Stomach (tissue), 19 donors: ENCODE data around the gene CDY2B. TPM values are rescaled to one million over a fixed set of nuclear protein-coding genes. Genes with fewer than 3 reads are reported as not detected.
"Not testable (repeated sequence)": the region's sequence is repeated elsewhere in the genome, so short reads cannot be mapped to it uniquely, and the experiment has no call there.

Source experiments
- DNase-seq, 2 donors: peaks; one replicate each; pipeline versions ENCODE4 v3.0.0 to v3.0.0-alpha.2; 2013 to 2019
- H3K27ac ChIP-seq, 5 donors: fragments of 200-600 bp in 4 of 5; sonication (generic) in 4 of 5; one replicate each; pipeline ENCODE4 v1.5.1; 2013 to 2019; ENCODE audit warnings: mild to moderate bottlenecking in 1 of 5, moderate library complexity in 1 of 5
- H3K27me3 ChIP-seq, 3 donors: fragments of 200-600 bp; sonication (generic); one replicate each; pipeline ENCODE4 v1.5.1; 2017 to 2019; ENCODE audit warnings: mixed run types in 1 of 3
- H3K36me3 ChIP-seq, 4 donors: fragments of 200-600 bp; sonication (generic); 1 replicate in 3 of 4; 2 replicates in 1 of 4; pipeline ENCODE4 v1.5.1; 2016 to 2019
- H3K4me1 ChIP-seq, 4 donors: fragments of 200-600 bp; sonication (generic); one replicate each; pipeline ENCODE4 v1.5.1; 2016 to 2019
- H3K4me3 ChIP-seq, 4 donors: fragments of 200-600 bp; sonication (generic) in 3 of 4; one replicate each; pipeline ENCODE4 v1.5.1; 2016 to 2019; ENCODE audit warnings: mild to moderate bottlenecking in 1 of 4
- H3K9me3 ChIP-seq, 4 donors: fragments of 200-600 bp; sonication (generic); one replicate each; pipeline ENCODE4 v1.5.1; 2016 to 2019
- WGBS, 5 donors: extraction: QIAGEN DNeasy Blood & Tissue Kit in 3 of 5; methylation state at CpG; one replicate each; pipeline versions ENCODE4 v1.1.5 to v1.1.7; 2013 to 2018; 5-methylcytosine and 5-hydroxymethylcytosine counted together
- intact Hi-C: fragments of 100-400 bp; cut with DNase I; formaldehyde crosslinking; loops from one replicate; pipeline ENCODE4 v1.15.1; 2023; ENCODE audit warnings: low total_unique reads
- long read RNA-seq, 10 donors: transcript quantifications; one replicate each; lab custom pipeline, GENCODE V29; 2026
- polyA plus RNA-seq, 3 donors: library from polyadenylated mRNA; stranded (reverse); fragments of 200-250 nt; gene quantifications; one replicate each; pipeline ENCODE4 v1.2.3, GENCODE V29; 2013
- total RNA-seq, 5 donors: library from RNA; depleted of rRNA; stranded (reverse); fragments of >200 nt; gene quantifications; one replicate each; pipeline versions ENCODE4 v1.1.0 to v1.2.3, GENCODE V29; 2014 to 2016
- donor health status: healthy with polysubstance abuse.
- donor health status: Bipolar disorder and iron deficiency.
- donor health status: healthy.

The CDY2B gene, protein sequence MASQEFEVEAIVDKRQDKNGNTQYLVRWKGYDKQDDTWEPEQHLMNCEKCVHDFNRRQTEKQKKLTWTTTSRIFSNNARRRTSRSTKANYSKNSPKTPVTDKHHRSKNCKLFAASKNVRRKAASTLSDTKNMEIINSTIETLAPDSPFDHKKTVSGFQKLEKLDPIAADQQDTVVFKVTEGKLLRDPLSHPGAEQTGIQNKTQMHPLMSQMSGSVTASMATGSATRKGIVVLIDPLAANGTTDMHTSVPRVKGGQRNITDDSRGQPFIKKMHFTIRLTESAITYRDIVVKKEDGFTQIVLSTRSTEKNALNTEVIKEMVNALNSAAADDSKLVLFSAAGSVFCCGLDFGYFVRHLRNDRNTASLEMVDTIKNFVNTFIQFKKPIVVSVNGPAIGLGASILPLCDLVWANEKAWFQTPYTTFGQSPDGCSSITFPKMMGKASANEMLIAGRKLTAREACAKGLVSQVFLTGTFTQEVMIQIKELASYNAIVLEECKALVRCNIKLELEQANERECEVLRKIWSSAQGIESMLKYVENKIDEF
- not detected for total RNA-seq
- not detected for polyA plus RNA-seq
- long read RNA-seq, donor 1: 0 reads
- long read RNA-seq, donor 2: 0 reads
- long read RNA-seq, donor 3: 0 reads
- long read RNA-seq, donor 4: 0 reads
- long read RNA-seq, donor 5: 0 reads
- long read RNA-seq, donor 6: 0 reads
- long read RNA-seq, donor 7: 0 reads
- long read RNA-seq, donor 8: 0 reads
- long read RNA-seq, donor 9: 0 reads
- long read RNA-seq, donor 10: 0 reads

DNA sequence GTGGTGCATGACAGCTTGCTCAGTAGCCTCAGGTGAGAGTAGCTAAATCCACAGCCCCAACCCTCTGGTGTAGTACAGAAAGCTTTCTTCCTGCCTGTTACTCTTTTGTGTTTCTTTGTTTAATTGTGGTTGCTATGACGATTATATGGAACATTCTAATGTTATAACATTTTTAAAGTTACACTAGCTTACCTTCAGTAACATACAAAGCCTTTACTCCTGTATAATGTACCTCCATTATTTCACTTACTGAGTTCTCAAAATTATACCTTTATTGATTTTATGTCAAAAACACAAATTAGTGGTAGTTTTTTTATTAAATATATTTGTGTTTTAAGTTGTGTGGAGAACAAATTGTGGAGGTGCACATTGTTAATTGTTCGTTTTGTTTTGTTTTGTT lies at the start of gene CDY2B:
Gene CDY2B, minus strand, starts transcription at position 101 of the 400 bp plus-strand sequence. CDS start 328 bp downstream, outside the sequence.
- H3K4me3 ChIP-seq, H3K36me3 ChIP-seq, H3K9me3 ChIP-seq, H3K4me1 ChIP-seq, DNase-seq, H3K27me3 ChIP-seq, H3K27ac ChIP-seq, intact Hi-C loops: not testable (repeated sequence)
- 0% methylated on average over 1 of the region's 2 CpGs; no CpG with 5 or more reads in 4 of the 5 donors for WGBS, 5 donors

DNA sequence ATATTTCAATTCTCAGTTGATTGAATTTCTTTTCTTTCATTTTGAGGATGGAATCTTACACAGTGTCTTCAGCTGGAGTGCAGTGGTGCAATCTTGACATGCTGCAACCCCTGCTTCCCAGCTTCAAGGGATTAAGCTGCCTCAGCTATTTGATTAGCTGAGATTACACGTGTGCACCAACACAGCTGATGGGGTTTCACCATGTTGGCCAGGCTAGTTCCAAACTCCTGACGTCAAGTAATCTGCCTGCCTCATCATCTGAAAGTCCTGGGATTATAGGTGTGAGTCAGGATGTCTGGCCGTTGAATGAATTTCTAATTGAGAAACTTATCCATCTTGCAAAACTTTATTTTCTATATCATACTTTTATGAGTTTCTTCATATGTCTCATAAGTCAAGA lies 28.0 kb upstream of the CDY2B start:
- DNase-seq, H3K27ac ChIP-seq, intact Hi-C loops, H3K36me3 ChIP-seq, H3K4me1 ChIP-seq, H3K9me3 ChIP-seq, H3K4me3 ChIP-seq, H3K27me3 ChIP-seq: not testable (repeated sequence)
- WGBS, 5 donors: no CpG with 5 or more reads among the region's 3 CpGs

DNA sequence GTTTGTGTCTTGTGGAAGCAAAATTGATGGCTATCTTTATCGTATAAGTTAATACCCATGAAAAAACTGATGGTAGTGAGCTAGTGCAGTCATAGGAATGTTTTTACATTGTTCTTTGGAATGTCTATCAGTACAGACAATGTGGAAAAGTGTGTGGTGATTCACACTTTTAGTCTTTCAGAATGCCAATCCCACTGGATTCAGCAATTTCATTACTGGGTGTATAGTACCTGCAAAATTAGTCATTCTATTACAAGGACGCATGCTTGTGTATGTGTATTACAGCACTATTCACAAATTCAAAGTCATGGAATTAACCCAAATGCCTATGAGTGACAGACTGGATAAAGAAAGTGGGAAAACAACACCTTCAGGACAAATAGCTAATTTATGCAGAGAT lies 27.3 kb upstream of the CDY2B start:
- WGBS, 5 donors: no CpG with 5 or more reads among the region's 2 CpGs
- H3K36me3 ChIP-seq, H3K9me3 ChIP-seq, H3K27ac ChIP-seq, DNase-seq, H3K27me3 ChIP-seq, H3K4me3 ChIP-seq, intact Hi-C loops, H3K4me1 ChIP-seq: not testable (repeated sequence)

DNA sequence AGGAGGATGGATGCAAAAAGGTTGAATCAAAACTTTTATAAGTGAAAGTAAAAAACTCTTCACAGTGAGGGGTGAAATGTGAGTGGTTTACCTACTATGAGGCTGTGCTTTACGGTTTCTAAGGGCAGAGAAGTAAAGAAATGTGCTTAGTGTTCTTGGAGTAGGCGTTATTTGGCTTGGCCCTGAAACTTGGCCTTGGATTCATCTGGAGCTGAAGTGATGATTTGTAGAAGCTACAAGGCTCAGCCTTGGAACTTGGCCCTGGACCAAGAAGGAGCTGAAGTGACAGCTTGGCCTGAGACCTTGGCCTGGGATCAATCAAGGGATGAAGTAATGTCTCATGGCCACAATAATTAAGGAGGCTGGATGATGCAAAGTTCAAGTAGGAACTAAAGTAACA lies 1.7 kb upstream of the CDY2B start:
- H3K4me3 ChIP-seq, intact Hi-C loops, DNase-seq, H3K4me1 ChIP-seq, H3K27me3 ChIP-seq, H3K9me3 ChIP-seq, H3K27ac ChIP-seq, H3K36me3 ChIP-seq: not testable (repeated sequence)
- no CpG with 5 or more reads among the region's 2 CpGs for WGBS, 5 donors

DNA sequence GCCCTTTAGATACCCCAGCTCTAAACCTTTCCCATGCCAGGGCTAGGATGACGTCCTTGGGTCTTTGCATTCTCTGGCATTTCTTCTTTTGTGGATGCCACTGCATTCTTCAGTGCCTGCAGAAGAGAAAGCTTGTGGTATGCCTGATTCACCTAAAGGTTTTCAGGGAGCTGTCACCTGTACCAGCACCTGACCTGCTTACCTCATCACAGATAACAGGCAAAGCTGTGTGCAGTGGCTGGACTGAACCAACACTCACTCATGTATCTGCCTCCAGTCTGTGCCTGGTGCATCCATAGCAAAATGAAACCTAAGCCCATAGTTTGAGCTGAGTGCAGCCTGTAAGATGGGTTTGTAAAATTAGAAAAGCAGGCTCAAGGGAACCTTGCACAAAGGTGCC lies 3.3 kb downstream of the CDY2B start:
- H3K4me3 ChIP-seq, H3K36me3 ChIP-seq, DNase-seq, H3K27me3 ChIP-seq, intact Hi-C loops, H3K27ac ChIP-seq, H3K9me3 ChIP-seq, H3K4me1 ChIP-seq: not testable (repeated sequence)
- WGBS, 5 donors: no CpG with 5 or more reads among the region's 1 CpG

DNA sequence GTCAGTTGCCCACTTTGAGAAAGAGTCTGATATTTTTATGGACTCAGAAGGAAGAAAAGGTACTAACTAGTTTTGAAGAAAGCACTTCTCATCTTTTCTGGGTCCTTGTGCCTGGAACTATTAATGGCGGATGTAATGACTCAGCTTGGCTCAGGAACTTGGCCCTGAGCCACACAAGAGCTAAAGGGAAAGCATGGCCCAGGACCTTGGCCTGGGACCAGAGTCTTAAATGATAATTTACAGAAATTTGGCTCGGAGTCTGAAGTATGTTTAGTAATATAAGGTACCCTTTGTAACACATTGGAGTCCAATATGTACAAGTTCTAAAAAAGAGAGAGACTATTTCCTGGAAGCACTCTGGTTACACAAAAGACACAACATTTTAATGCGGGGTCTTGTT lies 4.6 kb downstream of the CDY2B start:
- H3K9me3 ChIP-seq, H3K27ac ChIP-seq, intact Hi-C loops, H3K27me3 ChIP-seq, H3K36me3 ChIP-seq, DNase-seq, H3K4me1 ChIP-seq, H3K4me3 ChIP-seq: not testable (repeated sequence)
- WGBS, 5 donors: no CpG with 5 or more reads among the region's 3 CpGs

DNA sequence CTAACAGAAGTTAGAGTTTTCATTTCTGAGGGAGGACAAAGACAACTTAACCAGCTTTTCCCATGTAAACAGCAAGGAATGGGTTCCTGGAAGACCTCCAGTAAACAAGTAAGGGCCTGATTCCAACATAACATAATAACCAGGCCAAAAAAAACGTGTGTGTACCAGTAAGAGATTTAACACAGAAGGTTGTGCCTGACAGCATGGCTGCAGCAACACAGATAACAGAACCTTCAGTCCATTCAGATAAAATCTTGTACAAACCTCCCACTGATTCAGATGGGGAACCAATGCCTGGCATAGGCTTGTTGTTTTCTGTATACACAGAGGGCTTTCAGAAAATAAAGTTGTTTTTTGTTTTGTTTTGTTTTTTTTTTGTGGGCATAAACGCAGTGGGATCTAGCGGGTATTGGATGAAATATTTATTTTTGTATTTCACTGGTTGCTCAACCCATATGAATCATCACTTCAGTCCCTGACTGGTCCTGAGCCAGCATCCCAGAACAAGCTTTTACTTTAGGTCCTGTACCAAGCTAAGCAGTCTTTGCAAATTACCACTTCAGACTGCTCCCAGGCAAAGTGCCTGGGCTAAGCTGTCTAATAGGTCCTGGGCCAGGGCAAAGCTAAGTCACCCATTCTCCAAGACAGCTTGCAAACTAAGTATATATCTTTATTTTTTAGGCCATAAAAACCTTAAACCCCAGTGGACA lies 8.7 kb downstream of the CDY2B start:
- WGBS, 5 donors: no CpG with 5 or more reads among the region's 3 CpGs
- not testable (repeated sequence) for H3K4me3 ChIP-seq, DNase-seq

DNA sequence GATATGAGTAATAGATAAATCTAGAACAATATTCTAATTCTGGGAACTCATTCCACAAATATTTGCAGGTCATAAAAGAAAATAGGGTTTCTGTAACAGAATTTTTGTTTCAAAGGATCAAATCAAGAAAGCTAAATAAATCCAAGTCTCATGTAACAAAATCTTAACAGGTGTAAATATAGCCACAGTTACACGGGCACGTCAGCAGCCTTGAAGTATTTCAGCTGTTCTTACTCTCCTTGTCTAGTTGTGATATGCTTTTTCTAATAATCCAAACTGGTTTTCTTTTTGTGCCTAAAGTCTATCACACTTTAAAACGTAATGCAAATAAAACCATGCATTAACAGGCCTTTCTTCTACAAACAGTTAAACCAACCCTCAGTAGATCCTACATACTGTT lies 9.3 kb downstream of the CDY2B start:
- H3K9me3 ChIP-seq, H3K4me1 ChIP-seq, H3K4me3 ChIP-seq, intact Hi-C loops, H3K27me3 ChIP-seq, DNase-seq, H3K27ac ChIP-seq, H3K36me3 ChIP-seq: not testable (repeated sequence)
- no CpG with 5 or more reads among the region's 3 CpGs for WGBS, 5 donors

More for the DNA sequence above, 8.7 kb downstream of the CDY2B start:
- H3K27me3 ChIP-seq, H3K27ac ChIP-seq, intact Hi-C loops, H3K9me3 ChIP-seq, H3K4me1 ChIP-seq, H3K36me3 ChIP-seq: not testable (repeated sequence)

DNA sequence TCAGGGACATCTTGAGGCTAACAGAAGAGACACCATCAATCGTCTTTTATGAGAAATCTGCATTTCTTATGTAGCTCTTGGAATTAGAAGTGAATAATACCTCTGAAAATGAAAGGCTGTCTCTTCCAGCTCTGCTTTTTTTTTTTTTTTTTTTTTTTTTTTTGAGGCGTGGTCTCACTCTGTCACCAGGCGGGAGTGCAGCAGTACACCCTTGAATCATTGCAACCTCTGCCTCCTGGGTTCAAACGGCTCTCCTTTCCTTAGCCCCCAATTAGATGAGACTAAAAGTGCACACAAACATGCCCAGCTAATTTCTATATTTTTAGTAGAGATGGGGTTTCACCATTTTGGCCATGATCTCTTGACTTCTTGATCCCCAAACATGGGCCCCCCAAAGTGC lies 12.2 kb downstream of the CDY2B start:
- intact Hi-C loops, H3K4me3 ChIP-seq, H3K4me1 ChIP-seq, DNase-seq, H3K36me3 ChIP-seq, H3K27me3 ChIP-seq, H3K27ac ChIP-seq, H3K9me3 ChIP-seq: not testable (repeated sequence)
- no CpG with 5 or more reads among the region's 4 CpGs for WGBS, 5 donors

DNA sequence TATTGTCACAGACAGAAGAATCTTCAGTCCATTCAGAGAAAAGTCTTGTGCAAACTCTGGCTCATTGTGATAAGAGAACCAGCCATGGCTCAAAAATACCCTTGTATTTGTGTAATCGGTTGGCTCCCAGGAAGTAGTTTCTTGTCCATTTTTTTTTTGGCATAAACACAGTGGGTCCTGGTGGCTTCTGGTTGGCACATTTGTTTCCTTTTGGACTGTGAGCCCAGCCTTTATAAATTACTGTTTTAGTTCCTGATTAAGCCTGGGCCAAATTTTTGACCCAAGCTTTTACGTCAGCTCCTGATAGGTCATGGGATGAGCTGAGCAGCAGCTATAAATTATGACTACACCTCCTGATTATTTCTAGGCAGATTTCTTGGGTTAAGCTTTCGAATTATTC lies 19.4 kb downstream of the CDY2B start:
- H3K4me1 ChIP-seq, H3K9me3 ChIP-seq, DNase-seq, H3K36me3 ChIP-seq, H3K4me3 ChIP-seq, H3K27ac ChIP-seq, intact Hi-C loops, H3K27me3 ChIP-seq: not testable (repeated sequence)
- WGBS, 5 donors: no CpG with 5 or more reads among the region's 3 CpGs

DNA sequence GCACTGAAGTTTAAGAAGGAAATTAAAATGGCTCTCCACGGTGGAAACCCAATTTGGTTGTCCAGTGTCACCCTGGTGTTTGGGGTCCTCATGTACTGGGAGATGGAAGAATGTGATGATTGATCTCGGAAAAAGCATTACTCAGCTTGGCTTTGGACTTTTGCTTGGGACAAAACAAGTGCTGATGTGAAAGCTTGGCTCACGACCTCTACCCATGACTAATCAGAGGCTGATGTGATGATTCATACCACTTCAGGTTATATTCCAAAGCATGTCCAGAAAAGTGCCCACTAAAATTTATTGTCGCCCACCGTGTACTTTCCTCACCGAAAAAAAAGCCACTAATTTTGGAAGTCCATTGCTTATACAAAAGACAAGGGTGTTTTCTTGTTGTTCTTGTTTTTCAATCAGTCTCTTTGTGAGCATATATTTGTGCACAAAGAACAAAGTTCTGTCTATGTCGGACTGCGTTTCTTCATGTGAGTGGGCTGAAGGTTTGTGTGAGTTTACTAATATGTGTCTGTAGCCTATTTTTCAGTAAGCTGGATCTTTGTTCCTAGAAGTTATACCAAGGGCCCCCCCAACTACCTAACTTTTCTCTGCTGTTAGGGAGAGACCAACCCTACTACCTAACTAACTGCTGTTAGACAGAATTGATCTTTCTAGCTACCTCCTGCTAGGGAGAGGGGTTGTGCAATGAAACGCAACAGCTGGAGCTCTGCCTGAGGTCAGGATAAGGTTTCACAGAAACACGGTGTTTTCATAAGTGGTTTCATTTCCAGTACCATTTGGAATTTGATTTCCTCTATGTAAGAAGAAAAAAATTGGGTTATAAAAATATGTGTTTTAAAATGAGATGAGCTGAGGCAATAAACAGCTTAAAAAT lies 22.8 kb downstream of the CDY2B start:
- H3K27me3 ChIP-seq, intact Hi-C loops: not testable (repeated sequence)
- WGBS, 5 donors: no CpG with 5 or more reads among the region's 10 CpGs

More for the DNA sequence above, 22.8 kb downstream of the CDY2B start:
- H3K4me1 ChIP-seq, DNase-seq, H3K4me3 ChIP-seq, H3K36me3 ChIP-seq, H3K9me3 ChIP-seq, H3K27ac ChIP-seq: not testable (repeated sequence)
